ENCODE data around the gene ZDHHC1. TPM values are rescaled to one million over a fixed set of nuclear protein-coding genes. Genes with fewer than 3 reads are reported as not detected.

ZDHHC1 gene
- total RNA-seq, 1 donor from 2014 or later: 3.4 TPM

DNA sequence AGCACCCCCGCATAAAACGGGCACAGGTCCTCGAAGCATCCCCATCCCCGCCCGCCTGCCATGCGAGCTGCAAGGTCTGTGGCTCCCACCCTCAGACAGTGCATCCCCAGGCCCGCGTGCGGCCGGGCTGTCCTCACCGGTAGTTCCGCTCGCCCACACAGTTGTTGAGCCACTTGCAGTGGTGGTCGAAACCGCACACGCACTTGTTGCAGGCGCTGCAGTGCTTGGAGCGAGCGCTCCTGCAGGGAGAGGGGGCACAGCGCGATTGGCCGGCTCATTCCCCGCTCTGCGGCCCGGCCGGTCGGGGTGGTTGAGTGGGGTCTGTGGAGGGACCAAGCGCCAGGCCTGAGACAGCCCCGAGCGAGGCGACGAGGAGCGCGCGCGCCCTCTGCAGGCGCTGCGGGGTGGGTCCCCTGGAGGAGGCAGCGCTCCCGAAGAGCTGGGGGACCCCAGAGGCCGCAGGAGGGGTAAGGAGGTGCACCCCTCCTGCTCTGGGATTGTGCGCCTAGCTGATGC lies 17.0 kb downstream of the ZDHHC1 start:
- DNase-seq (peak; percentile 76), ATAC-seq (ENCODE audit: poor library complexity) (peak; percentile 50)
- intact Hi-C loops (cut with DNase I): loop anchor here (10.0 kb wide), 1 partner anchor 134 kb away; no protein-coding TSS in a partner anchor

DNA sequence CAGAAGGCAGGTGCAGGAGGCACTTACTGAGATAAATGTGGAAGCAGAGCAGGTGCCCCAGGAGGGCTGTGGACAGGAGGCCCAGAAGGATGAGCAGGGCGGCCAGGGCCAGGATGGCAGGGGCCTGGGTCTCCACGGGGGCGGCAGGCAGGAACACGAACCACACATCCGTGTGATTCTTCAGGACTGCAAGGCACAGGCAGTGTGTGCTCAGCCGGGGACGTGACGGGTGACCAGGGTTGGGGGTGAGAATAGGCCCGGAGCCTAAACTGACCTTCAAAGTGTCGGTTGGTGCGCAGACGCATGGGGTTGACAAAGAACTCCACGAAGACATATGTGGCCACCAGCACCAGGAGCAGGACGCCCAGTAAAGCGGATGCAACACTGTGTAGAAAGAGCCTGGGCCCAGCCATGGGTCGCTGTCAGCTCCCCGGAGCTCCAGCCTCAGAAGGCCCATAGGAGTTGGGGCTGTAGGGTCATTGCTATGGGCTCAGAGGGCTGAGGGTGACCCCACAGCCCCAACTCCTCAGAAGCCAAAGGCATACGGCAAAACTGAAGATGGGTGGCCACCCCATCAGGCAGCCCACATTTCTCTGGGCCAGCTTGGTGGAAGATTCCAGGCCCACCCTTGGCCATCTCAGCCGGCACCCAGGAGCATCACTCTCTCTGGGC lies 17.6 kb downstream of the ZDHHC1 start:
- DNase-seq (no peak), ATAC-seq (ENCODE audit: poor library complexity) (no peak)
- intact Hi-C loops (cut with DNase I): loop anchor here (10.0 kb wide), 1 partner anchor 134 kb away; no protein-coding TSS in a partner anchor

DNA sequence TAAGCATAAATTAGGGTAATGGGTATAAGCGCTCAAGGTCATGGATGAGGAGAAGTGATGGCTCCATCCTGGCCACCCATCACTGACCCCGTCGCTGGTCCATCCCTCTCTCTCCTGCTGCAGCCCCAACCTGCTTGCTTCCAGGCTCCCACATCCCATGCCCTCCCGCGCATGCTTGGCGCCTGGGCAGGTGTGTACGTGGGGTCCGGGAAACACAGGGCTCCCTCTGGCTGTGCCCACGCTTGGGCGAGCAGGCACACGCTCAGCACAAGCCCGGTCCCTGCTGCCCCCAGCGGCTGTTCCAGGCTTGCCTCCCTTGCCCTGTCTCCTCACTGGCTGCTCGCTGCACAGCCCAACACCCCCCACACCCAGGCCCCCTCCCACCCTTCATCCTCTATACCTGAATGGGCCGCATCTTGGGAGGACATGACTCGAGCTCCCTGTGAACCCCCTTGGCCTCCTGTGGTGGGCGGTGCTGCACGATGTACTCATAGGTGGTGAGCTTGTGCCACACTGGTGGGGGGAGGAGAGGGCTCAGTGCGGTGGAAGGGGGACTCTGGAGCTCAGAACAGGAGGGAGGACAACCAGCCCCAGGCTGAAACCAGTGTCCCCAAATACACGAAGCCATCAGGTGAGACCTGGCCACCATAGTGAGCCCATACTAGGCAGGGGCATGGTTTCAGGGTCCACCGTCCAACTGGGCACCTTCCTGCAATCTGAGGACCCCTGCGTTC lies 18.3 kb downstream of the ZDHHC1 start:
- intact Hi-C loops (cut with DNase I): loop anchor here (10.0 kb wide), 1 partner anchor 133 kb away; no protein-coding TSS in a partner anchor
- DNase-seq: no peak
- no peak for ATAC-seq (ENCODE audit: poor library complexity)

DNA sequence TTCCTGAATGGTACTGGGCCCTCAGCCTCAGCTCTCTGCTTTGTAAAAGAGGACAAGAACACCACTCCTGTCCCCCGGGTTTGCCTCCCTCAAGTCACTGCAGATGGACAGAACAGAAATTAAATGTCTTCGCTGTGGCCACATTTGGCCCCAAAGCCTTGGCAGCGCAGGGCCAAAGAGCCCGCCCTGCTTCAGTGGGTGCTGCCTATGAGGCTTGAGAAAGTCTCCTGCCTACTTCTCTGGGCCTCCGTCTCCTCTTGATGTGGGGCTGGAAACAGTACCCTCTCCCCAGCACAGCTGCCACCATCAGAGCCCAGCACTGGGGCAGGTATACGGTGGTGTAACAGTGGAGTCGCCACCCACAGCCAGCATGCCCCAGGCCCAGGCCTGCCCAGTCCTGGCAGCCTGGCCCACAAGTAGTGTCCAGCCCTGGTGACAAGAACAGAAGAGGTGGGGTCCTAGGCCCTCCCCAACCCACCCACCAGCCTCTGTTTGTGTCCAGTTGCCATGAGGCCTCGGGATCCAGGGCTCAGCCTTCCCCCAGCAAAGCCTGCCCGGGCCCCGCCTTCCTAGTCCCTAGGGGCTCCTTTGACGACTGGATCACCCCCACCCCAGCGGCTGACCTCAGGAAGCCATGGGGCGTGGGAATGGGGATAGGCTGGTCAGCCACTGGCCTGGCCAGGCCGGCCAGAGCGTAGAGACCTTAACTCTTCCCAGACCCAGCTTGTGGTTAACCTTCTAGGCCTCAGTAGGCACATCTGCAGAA lies 19.1 kb downstream of the ZDHHC1 start:
- ATAC-seq (ENCODE audit: poor library complexity): peak; percentile 11

DNA sequence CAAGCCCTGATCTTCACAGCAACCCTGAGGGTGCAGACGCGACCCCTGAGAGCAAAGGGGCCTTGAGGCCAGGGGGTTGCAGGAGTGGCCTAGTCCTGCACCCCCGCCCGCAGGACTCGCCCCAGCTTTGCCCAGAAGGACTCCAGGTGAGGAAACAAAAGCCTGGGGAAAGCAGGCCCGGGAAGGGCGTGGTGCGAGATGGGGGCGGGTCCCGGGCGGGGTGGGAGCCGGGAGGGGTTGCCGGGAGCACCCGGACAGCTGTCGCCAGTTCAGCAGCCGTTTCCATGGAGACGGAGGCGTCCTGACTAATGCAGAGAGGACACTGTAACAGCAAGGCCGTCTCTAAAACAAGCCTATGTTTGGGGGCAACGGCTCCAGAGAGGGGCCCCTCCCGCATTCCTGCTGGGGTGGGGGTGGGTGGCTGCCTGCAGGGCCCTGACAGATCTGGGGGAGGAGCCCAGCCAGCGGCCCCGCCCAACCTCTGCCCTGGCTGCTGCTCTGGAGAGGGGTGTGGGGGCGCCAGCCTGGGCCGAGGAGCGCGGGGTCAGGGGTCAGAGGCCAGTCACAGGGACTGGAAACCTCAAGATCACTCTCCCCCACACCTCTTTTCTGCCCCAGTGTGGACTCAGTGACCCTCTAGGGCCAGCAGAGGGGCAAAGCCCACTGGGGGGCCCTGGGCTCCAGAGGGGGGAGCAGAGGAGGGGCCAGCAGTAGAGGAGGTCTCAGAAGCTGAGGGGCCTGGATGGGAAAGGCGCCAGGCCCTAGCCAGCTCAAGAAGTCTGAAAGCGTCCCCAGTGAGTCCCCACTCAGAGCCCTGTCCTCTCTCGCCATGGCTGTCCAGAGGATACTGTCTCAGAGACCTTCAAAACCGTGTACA lies 19.9 kb downstream of the ZDHHC1 start:
- intact Hi-C loops (cut with DNase I): loop anchor here (10.0 kb wide), 1 partner anchor 132 kb away; no protein-coding TSS in a partner anchor
- DNase-seq: peak; percentile 84
- ATAC-seq (ENCODE audit: poor library complexity): peak; percentile 29

More for the DNA sequence above, 19.1 kb downstream of the ZDHHC1 start:
- intact Hi-C loops (cut with DNase I): loop anchor here (10.0 kb wide), 1 partner anchor 132 kb away; no protein-coding TSS in a partner anchor
- peak; percentile 82 for DNase-seq

GRCh38 chr16:67395458-67396158 lies 20.7 kb downstream of the ZDHHC1 start:
- no peak for DNase-seq
- no peak for ATAC-seq (ENCODE audit: poor library complexity)
- intact Hi-C loops (cut with DNase I): loop anchor here (10.0 kb wide), 1 partner anchor 131 kb away; no protein-coding TSS in a partner anchor

DNA sequence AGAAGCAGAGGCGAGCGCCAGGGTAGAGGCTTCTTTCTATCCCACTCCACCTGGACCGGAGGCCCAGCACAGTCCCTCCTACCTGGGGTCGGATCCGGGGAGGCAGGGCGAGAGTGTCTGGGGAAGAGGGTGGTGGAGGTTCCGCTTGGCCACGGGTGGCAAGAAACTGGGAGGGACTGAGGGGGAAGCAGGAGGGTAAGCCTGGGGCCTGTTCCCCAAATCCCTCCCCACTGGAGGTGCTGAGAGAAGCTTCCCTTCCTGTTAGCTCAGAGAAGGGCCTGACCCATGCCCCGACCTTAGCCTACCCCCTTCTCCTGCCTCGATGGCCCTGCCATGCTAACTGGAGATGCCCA lies 21.2 kb downstream of the ZDHHC1 start:
- ATAC-seq (ENCODE audit: poor library complexity) (no peak), DNase-seq (no peak)
- intact Hi-C loops (cut with DNase I): loop anchor here (10.0 kb wide), 1 partner anchor 130 kb away; no protein-coding TSS in a partner anchor

DNA sequence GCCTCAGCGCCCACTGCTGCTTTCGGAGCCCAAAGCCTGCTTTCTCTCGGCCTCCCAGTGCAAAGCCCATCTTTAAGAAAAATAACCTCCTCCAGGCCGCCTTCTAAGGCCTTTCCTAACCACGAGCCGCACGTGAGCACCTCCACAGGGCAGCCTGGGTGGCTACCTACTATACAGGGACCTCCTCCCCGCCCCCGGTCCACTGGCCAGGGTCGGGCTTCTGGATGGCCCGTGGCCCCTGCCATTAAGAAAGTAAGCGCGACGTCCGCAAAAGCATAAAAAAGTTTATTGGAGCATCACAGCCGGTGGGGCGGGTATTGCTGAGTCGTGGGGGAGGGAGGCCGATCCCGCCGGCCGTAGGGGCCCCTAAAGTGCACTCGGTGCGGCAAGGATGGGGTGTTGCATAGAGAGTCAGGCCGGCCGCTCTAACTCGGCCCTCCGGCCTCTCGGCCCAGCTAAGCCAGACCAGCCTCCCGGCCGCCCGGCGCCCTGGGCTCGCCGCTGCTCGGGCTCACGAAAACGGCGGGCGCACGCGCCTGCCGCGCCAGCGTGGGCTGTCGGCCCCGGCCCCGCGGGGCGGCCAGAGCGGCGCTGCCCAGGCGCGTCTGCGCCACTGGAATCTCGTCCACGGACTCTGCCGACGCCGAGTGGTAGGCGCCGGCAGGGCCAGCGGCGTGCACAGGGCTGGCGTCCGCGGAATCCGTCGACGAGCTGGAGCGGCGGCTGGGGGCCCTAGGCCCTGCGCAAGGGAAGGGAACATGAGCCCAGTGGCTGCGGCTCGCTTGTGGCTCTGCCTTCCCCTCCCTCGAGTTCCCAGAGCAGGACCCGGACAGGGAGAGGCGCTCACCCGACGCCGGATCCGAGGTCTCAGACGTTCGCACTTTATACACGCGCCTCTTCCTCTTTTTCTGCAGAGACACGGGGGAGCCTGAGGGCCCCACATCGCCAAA lies 21.8 kb downstream of the ZDHHC1 start:
- DNase-seq: peak; percentile 69
- intact Hi-C loops (cut with DNase I): loop anchor here (10.0 kb wide), 1 partner anchor 130 kb away; no protein-coding TSS in a partner anchor

GRCh38 chr16:67393788-67394154 lies 22.5 kb downstream of the ZDHHC1 start:
- no peak for DNase-seq
- intact Hi-C loops (cut with DNase I): loop anchor here (10.0 kb wide), 1 partner anchor 129 kb away; no protein-coding TSS in a partner anchor

More for the DNA sequence above, 21.8 kb downstream of the ZDHHC1 start:
- no peak for ATAC-seq (ENCODE audit: poor library complexity)

DNA sequence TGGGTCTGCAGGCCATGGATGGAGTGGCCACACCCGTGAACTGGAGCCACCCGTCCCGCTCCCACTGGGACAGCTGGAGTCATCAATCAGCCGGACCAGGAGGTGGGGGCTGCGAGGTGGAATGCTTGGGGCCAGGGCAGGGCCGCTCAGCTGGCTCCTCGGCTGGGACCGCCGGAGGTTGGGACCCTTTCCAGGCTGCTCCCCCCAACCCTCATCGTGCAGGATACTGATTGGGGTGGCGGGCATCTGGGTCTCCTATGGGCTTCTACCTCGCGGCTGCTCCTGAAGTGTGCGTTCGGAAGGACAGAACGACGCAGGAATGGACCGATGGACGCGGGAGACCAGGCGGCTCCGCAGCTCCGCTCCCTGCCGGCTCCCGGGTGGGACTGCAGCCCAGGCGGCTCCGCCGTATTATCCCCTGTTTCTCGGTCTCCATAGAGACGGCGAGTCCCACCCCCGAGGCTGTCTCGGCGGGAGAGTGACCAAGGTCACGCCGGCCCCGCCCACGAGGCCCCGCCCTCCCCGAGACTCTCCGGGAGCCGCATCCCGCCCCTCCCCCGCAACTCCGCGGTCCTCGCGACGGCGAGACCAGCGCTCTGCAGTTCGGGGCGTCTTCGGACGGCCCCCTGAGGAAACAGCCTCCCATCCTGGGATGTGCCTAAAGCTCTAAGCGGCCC lies 23.0 kb downstream of the ZDHHC1 start, which contains the start of gene TPPP3:
TSS of gene TPPP3 (minus strand) at position 388 of the 677 bp plus-strand sequence. CDS start 2,387 bp downstream, outside the sequence.
- DNase-seq (peak; percentile 94), ATAC-seq (ENCODE audit: poor library complexity) (peak; percentile 82)
- intact Hi-C loops (cut with DNase I): loop anchor here (10.0 kb wide), 1 partner anchor 128 kb away; no protein-coding TSS in a partner anchor

More at GRCh38 chr16:67393788-67394154, 22.5 kb downstream of the ZDHHC1 start:
- no peak for ATAC-seq (ENCODE audit: poor library complexity)

DNA sequence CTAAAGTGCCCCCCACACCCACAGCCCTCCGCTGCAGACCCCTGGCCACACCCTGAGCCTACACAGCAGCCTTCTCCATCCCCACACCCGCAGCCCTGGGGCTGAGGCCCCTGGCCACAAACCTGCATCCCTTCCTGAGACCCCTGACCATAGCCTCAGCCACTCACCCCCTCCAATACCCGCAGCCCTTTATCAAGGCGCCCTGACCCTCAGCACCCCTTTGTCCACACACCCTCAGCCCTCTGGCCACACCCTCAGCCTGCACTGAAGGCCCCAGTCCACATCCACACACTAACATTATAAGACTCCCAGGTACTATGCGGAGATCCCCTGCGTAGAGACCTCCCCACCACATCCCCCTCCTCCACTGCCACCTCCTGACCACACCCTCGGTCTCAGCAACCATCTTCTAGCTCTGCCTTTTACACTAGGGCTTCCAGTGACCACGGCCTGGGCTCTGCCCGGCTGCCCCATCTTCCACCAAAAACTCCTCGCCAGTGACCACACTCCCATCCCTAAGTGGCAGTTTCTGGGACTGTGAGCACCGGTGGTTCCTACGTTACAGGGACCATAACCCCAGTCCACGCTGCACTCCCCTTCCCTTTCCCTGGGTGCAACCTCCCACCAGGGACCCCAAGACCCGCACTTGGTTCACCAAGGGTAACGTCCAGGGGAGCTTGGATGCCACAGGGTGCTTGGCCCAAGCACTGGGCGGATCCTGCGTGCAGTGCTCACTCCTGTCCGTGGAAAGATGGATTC lies 23.8 kb downstream of the ZDHHC1 start:
- ATAC-seq (ENCODE audit: poor library complexity): no peak
- intact Hi-C loops (cut with DNase I): loop anchor here (10.0 kb wide), 1 partner anchor 128 kb away; no protein-coding TSS in a partner anchor
- DNase-seq: no peak

- ATAC-seq (ENCODE audit: poor library complexity): no peak
- intact Hi-C loops (cut with DNase I): loop anchor here (10.0 kb wide), 1 partner anchor 127 kb away; no protein-coding TSS in a partner anchor
- peak; percentile 49 for DNase-seq
Measured at GRCh38 chr16:67391424-67392300, 24.6 kb downstream of the ZDHHC1 start.

- intact Hi-C loops (cut with DNase I): loop anchor here (10.0 kb wide), 1 partner anchor 126 kb away; no protein-coding TSS in a partner anchor
- ATAC-seq (ENCODE audit: poor library complexity) (no peak), DNase-seq (no peak)
Measured at GRCh38 chr16:67390816-67391423, 25.4 kb downstream of the ZDHHC1 start.
